GM12878 (cell line): ENCODE data around the gene RNASE2. TPM values are rescaled to one million over a fixed set of nuclear protein-coding genes. Genes with fewer than 3 reads are reported as not detected.

ENCODE experiments used
- polyA plus RNA-seq, 11 experiments: library from polyadenylated mRNA; depleted of rRNA in 4 of 11; unstranded in 6 of 11; stranded (reverse) in 5 of 11; fragments of >200 nt; fragmentation: Nextera tagmentation in 4 of 11; fragmentation: Illumina TruSeq in 1 of 11; extraction: Ambion mirVana in 4 of 11; extraction: Trizol in 1 of 11; gene quantifications; 1 replicate in 1 of 11; 2 replicates in 10 of 11; pipeline versions ENCODE4 v1.2.1 to v1.2.3, GENCODE V29; 2011 to 2016; ENCODE audit warnings: inconsistent platforms in 2 of 11, missing spikeins in 2 of 11, low read depth in 1 of 11
- small RNA-seq: library from RNA; depleted of rRNA; stranded (forward); fragments of <200 nt; gene quantifications from one replicate; pipeline ENCODE3, GENCODE V24; 2014
- total RNA-seq, 4 experiments: library from RNA; depleted of rRNA in 3 of 4; stranded (reverse); fragments of >200 nt in 3 of 4; fragmentation: Illumina TruSeq in 1 of 4; extraction: Trizol in 1 of 4; gene quantifications; 2 replicates each; pipeline versions ENCODE4 v1.2.1 to v1.2.3, GENCODE V29; 2013 to 2021

RNASE2 gene
- total and polyA plus RNA-seq, 10 of the 15 experiments (the other 5 are each of a cell fraction or from before 2014, with no cell fraction given), result not detected

Small RNA genes within 50 kb of the gene (small RNA-seq; reads per million reads assigned to genes)
- not detected for gene RN7SL189P

Other genes starting within 250 kb of the RNASE2 start
Only the 7 nearest of the 16 such genes appear.
- not detected in 2 replicates for gene RNASE3, start 64.1 kb upstream of the RNASE2 start, total RNA-seq (2014; rRNA removed)
- not detected in 2 replicates for gene RNASE3, start 64.1 kb upstream of the RNASE2 start, total RNA-seq (2014; rRNA removed; fragmentation: Illumina TruSeq; extraction: Trizol)
- gene RNASE3, start 64.1 kb upstream of the RNASE2 start, total RNA-seq (2021), result not detected in 2 replicates
- gene RNASE3, start 64.1 kb upstream of the RNASE2 start, polyA plus RNA-seq (2011; rRNA removed), result not detected in 2 replicates
- not detected in 2 replicates for gene RNASE3, start 64.1 kb upstream of the RNASE2 start, polyA plus RNA-seq (2014; fragmentation: Illumina TruSeq; extraction: Trizol)
- not detected for gene RNASE3, start 64.1 kb upstream of the RNASE2 start, polyA plus RNA-seq (2014; fragmentation: Nextera tagmentation; extraction: Ambion mirVana)
- not detected in 2 replicates for gene RNASE3, start 64.1 kb upstream of the RNASE2 start, polyA plus RNA-seq (2014; rRNA removed)
- not detected for gene RNASE3, start 64.1 kb upstream of the RNASE2 start, polyA plus RNA-seq (2016; fragmentation: Nextera tagmentation; extraction: Ambion mirVana)
- gene METTL17, start 34.5 kb downstream of the RNASE2 start, total RNA-seq (2014; rRNA removed), result 106 and 109 TPM in 2 replicates
- gene METTL17, start 34.5 kb downstream of the RNASE2 start, total RNA-seq (2014; rRNA removed; fragmentation: Illumina TruSeq; extraction: Trizol), result 70.4 and 70.8 TPM in 2 replicates
- 78.1 and 85.3 TPM in 2 replicates for gene METTL17, start 34.5 kb downstream of the RNASE2 start, total RNA-seq (2021)
- gene METTL17, start 34.5 kb downstream of the RNASE2 start, polyA plus RNA-seq (2011; rRNA removed), result 110 and 130 TPM in 2 replicates
- 94.9 and 99.1 TPM in 2 replicates for gene METTL17, start 34.5 kb downstream of the RNASE2 start, polyA plus RNA-seq (2014; fragmentation: Illumina TruSeq; extraction: Trizol)
- gene METTL17, start 34.5 kb downstream of the RNASE2 start, polyA plus RNA-seq (2014; fragmentation: Nextera tagmentation; extraction: Ambion mirVana), result 10 to 100 TPM; 86.8 to 95.4 TPM
- 122 and 129 TPM in 2 replicates for gene METTL17, start 34.5 kb downstream of the RNASE2 start, polyA plus RNA-seq (2014; rRNA removed)
- gene METTL17, start 34.5 kb downstream of the RNASE2 start, polyA plus RNA-seq (2016; fragmentation: Nextera tagmentation; extraction: Ambion mirVana), result 100 to 1,000 TPM in 1 of 2 experiments, 10 to 100 TPM in 1; 99.6 to 110 TPM
- gene SLC39A2, start 43.8 kb downstream of the RNASE2 start, total RNA-seq (2014; rRNA removed), result not detected in 2 replicates
- gene SLC39A2, start 43.8 kb downstream of the RNASE2 start, total RNA-seq (2014; rRNA removed; fragmentation: Illumina TruSeq; extraction: Trizol), result not detected in 2 replicates
- gene SLC39A2, start 43.8 kb downstream of the RNASE2 start, total RNA-seq (2021), result not detected in 2 replicates
- 0.11 and 0.13 TPM in 2 replicates for gene SLC39A2, start 43.8 kb downstream of the RNASE2 start, polyA plus RNA-seq (2011; rRNA removed)
- gene SLC39A2, start 43.8 kb downstream of the RNASE2 start, polyA plus RNA-seq (2014; fragmentation: Illumina TruSeq; extraction: Trizol), result 0.10 and 0.17 TPM in 2 replicates
- not detected for gene SLC39A2, start 43.8 kb downstream of the RNASE2 start, polyA plus RNA-seq (2014; fragmentation: Nextera tagmentation; extraction: Ambion mirVana)
- 0.06 and 0.11 TPM in 2 replicates for gene SLC39A2, start 43.8 kb downstream of the RNASE2 start, polyA plus RNA-seq (2014; rRNA removed)
- under 1 TPM in 1 of 2 experiments, not detected in 1; 0.14 TPM for gene SLC39A2, start 43.8 kb downstream of the RNASE2 start, polyA plus RNA-seq (2016; fragmentation: Nextera tagmentation; extraction: Ambion mirVana)
- gene NDRG2, start 69.6 kb downstream of the RNASE2 start, total RNA-seq (2014; rRNA removed), result not detected in 2 replicates
- gene NDRG2, start 69.6 kb downstream of the RNASE2 start, total RNA-seq (2014; rRNA removed; fragmentation: Illumina TruSeq; extraction: Trizol), result not detected in 2 replicates
- gene NDRG2, start 69.6 kb downstream of the RNASE2 start, total RNA-seq (2021), result 0.49 and 0.56 TPM in 2 replicates
- gene NDRG2, start 69.6 kb downstream of the RNASE2 start, polyA plus RNA-seq (2011; rRNA removed), result not detected in 2 replicates
- not detected in 2 replicates for gene NDRG2, start 69.6 kb downstream of the RNASE2 start, polyA plus RNA-seq (2014; fragmentation: Illumina TruSeq; extraction: Trizol)
- gene NDRG2, start 69.6 kb downstream of the RNASE2 start, polyA plus RNA-seq (2014; fragmentation: Nextera tagmentation; extraction: Ambion mirVana), result not detected
- not detected in 2 replicates for gene NDRG2, start 69.6 kb downstream of the RNASE2 start, polyA plus RNA-seq (2014; rRNA removed)
- gene NDRG2, start 69.6 kb downstream of the RNASE2 start, polyA plus RNA-seq (2016; fragmentation: Nextera tagmentation; extraction: Ambion mirVana), result under 1 TPM in 1 of 2 experiments, not detected in 1; 0.15 TPM
- not detected in 2 replicates for gene TPPP2, start 74.7 kb downstream of the RNASE2 start, total RNA-seq (2014; rRNA removed)
- not detected in 2 replicates for gene TPPP2, start 74.7 kb downstream of the RNASE2 start, total RNA-seq (2014; rRNA removed; fragmentation: Illumina TruSeq; extraction: Trizol)
- not detected in 2 replicates for gene TPPP2, start 74.7 kb downstream of the RNASE2 start, total RNA-seq (2021)
- gene TPPP2, start 74.7 kb downstream of the RNASE2 start, polyA plus RNA-seq (2011; rRNA removed), result not detected in 2 replicates
- not detected in 2 replicates for gene TPPP2, start 74.7 kb downstream of the RNASE2 start, polyA plus RNA-seq (2014; fragmentation: Illumina TruSeq; extraction: Trizol)
- not detected for gene TPPP2, start 74.7 kb downstream of the RNASE2 start, polyA plus RNA-seq (2014; fragmentation: Nextera tagmentation; extraction: Ambion mirVana)
- gene TPPP2, start 74.7 kb downstream of the RNASE2 start, polyA plus RNA-seq (2014; rRNA removed), result not detected in 2 replicates
- gene TPPP2, start 74.7 kb downstream of the RNASE2 start, polyA plus RNA-seq (2016; fragmentation: Nextera tagmentation; extraction: Ambion mirVana), result not detected
- gene RNASE13, start 79.3 kb downstream of the RNASE2 start, total RNA-seq (2014; rRNA removed), result not detected in 2 replicates
- not detected in 2 replicates for gene RNASE13, start 79.3 kb downstream of the RNASE2 start, total RNA-seq (2014; rRNA removed; fragmentation: Illumina TruSeq; extraction: Trizol)
- gene RNASE13, start 79.3 kb downstream of the RNASE2 start, total RNA-seq (2021), result not detected in 2 replicates
- not detected in 2 replicates for gene RNASE13, start 79.3 kb downstream of the RNASE2 start, polyA plus RNA-seq (2011; rRNA removed)
- not detected in 2 replicates for gene RNASE13, start 79.3 kb downstream of the RNASE2 start, polyA plus RNA-seq (2014; fragmentation: Illumina TruSeq; extraction: Trizol)
- not detected for gene RNASE13, start 79.3 kb downstream of the RNASE2 start, polyA plus RNA-seq (2014; fragmentation: Nextera tagmentation; extraction: Ambion mirVana)
- gene RNASE13, start 79.3 kb downstream of the RNASE2 start, polyA plus RNA-seq (2014; rRNA removed), result not detected in 2 replicates
- gene RNASE13, start 79.3 kb downstream of the RNASE2 start, polyA plus RNA-seq (2016; fragmentation: Nextera tagmentation; extraction: Ambion mirVana), result not detected
- gene RNASE7, start 86.9 kb downstream of the RNASE2 start, total RNA-seq (2014; rRNA removed), result not detected in 2 replicates
- gene RNASE7, start 86.9 kb downstream of the RNASE2 start, total RNA-seq (2014; rRNA removed; fragmentation: Illumina TruSeq; extraction: Trizol), result not detected in 2 replicates
- gene RNASE7, start 86.9 kb downstream of the RNASE2 start, total RNA-seq (2021), result not detected in 2 replicates
- not detected in 2 replicates for gene RNASE7, start 86.9 kb downstream of the RNASE2 start, polyA plus RNA-seq (2011; rRNA removed)
- gene RNASE7, start 86.9 kb downstream of the RNASE2 start, polyA plus RNA-seq (2014; fragmentation: Illumina TruSeq; extraction: Trizol), result not detected in 2 replicates
- gene RNASE7, start 86.9 kb downstream of the RNASE2 start, polyA plus RNA-seq (2014; fragmentation: Nextera tagmentation; extraction: Ambion mirVana), result not detected
- gene RNASE7, start 86.9 kb downstream of the RNASE2 start, polyA plus RNA-seq (2014; rRNA removed), result not detected in 2 replicates
- gene RNASE7, start 86.9 kb downstream of the RNASE2 start, polyA plus RNA-seq (2016; fragmentation: Nextera tagmentation; extraction: Ambion mirVana), result not detected